Keratinocyte (primary cell): ENCODE results near the gene ITGBL1. TPM values are rescaled to one million over a fixed set of nuclear protein-coding genes. Genes with fewer than 3 reads are reported as not detected.

Experiments used
- DNase-seq: peaks from one replicate; pipeline ENCODE4 v3.0.0-alpha.2; 2011; ENCODE audit warnings: low read depth, missing footprints, low spot score
- FAIRE-seq: peaks from 2 replicates; lab custom pipeline; 2011; peaks lifted over from hg19 to GRCh38; lab: Jason Lieb, UNC
- H2AFZ ChIP-seq: 2 replicates; pipeline ENCODE4 v1.6.0; 2012; ENCODE audit warnings: low read length, control low read depth, inconsistent platforms; ENCODE audit not compliant: control insufficient read depth
- H3K27ac ChIP-seq: 2 replicates; pipeline ENCODE4 v1.5.1; 2011; ENCODE audit warnings: low read length; ENCODE audit not compliant: control insufficient read depth, insufficient read depth
- H3K27me3 ChIP-seq: 3 replicates; pipeline ENCODE4 v1.6.0; 2011; ENCODE audit warnings: low read length; ENCODE audit not compliant: control insufficient read depth, insufficient read depth; ENCODE audit errors: extremely low read depth
- H3K36me3 ChIP-seq, 2 experiments: 2 replicates in 1 of 2; 3 replicates in 1 of 2; pipeline ENCODE4 v1.5.1; 2011; ENCODE audit warnings: low read length in 2 of 2, mild to moderate bottlenecking in 1 of 2; ENCODE audit not compliant: control insufficient read depth in 2 of 2, insufficient read depth in 2 of 2; ENCODE audit errors: extremely low read depth in 1 of 2
- H3K4me1 ChIP-seq: 3 replicates; pipeline ENCODE4 v1.5.1; 2011; ENCODE audit warnings: low read length; ENCODE audit not compliant: control insufficient read depth, insufficient read depth; ENCODE audit errors: extremely low read depth
- H3K4me2 ChIP-seq: 3 replicates; pipeline ENCODE4 v1.6.0; 2011; ENCODE audit warnings: low read depth, low read length; ENCODE audit not compliant: control insufficient read depth, insufficient read depth; ENCODE audit errors: extremely low read depth
- H3K4me3 ChIP-seq, 3 experiments: fragments of 200-600 bp in 1 of 3; sonication (generic) in 1 of 3; 2 replicates in 2 of 3; 3 replicates in 1 of 3; pipeline ENCODE4 v1.5.1; 2011 to 2016; ENCODE audit warnings: low read length in 3 of 3, mild to moderate bottlenecking in 3 of 3, control low read depth in 2 of 3, inconsistent platforms in 1 of 3, low read depth in 1 of 3, mixed read lengths in 1 of 3, mixed run types in 1 of 3, moderate library complexity in 1 of 3; ENCODE audit not compliant: control insufficient read depth in 2 of 3, insufficient read depth in 2 of 3; ENCODE audit errors: extremely low read depth in 1 of 3
- H3K79me2 ChIP-seq: 2 replicates; pipeline ENCODE4 v1.6.0; 2012; ENCODE audit warnings: low read length; ENCODE audit not compliant: control insufficient read depth, insufficient read depth
- H3K9ac ChIP-seq: 3 replicates; pipeline ENCODE4 v1.6.0; 2011; ENCODE audit warnings: low read length; ENCODE audit not compliant: control insufficient read depth, insufficient read depth; ENCODE audit errors: extremely low read depth
- H3K9me1 ChIP-seq: 3 replicates; pipeline ENCODE4 v1.6.0; 2011; ENCODE audit warnings: low read length; ENCODE audit not compliant: control insufficient read depth, insufficient read depth; ENCODE audit errors: extremely low read depth
- H3K9me3 ChIP-seq: 2 replicates; pipeline ENCODE4 v1.5.1; 2012; ENCODE audit warnings: low read depth, low read length; ENCODE audit not compliant: control insufficient read depth
- H4K20me1 ChIP-seq: 3 replicates; pipeline ENCODE4 v1.6.0; 2011; ENCODE audit warnings: low read length; ENCODE audit not compliant: control insufficient read depth, insufficient read depth; ENCODE audit errors: extremely low read depth
- EZH2 ChIP-seq: IDR thresholded peaks from one replicate; pipeline ENCODE4 v1.6.1; 2012; ENCODE audit warnings: inconsistent platforms, mild to moderate bottlenecking, low read length, moderate library complexity
- dilution Hi-C: fragments of 300-500 bp; cut with MboI; formaldehyde crosslinking; loops from one replicate; pipeline ENCODE4 v1.7.0; 2020; ENCODE audit warnings: low sequenced_read_pairs; ENCODE audit not compliant: extremely low pct_ligation_motif_present
- polyA plus RNA-seq, 5 experiments: library from polyadenylated mRNA; depleted of rRNA in 3 of 5; stranded (reverse) in 3 of 5; stranded (forward) in 1 of 5; unstranded in 1 of 5; fragments of >200 nt; gene quantifications; 1 replicate in 1 of 5; 2 replicates in 3 of 5; 3 replicates in 1 of 5; pipeline versions ENCODE4 v1.2.1 to v1.2.3, GENCODE V29; 2011 to 2012; ENCODE audit warnings: missing spikeins in 2 of 5, low read depth in 1 of 5, low replicate concordance in 1 of 5
- TF ChIP-seq, protein P1 (sequence below), 3 experiments: IDR thresholded peaks in 1 of 3; conservative IDR thresholded peaks in 1 of 3; optimal IDR thresholded peaks in 1 of 3; 2 replicates in 2 of 3; 3 replicates in 1 of 3; pipeline versions ENCODE3 to v1.5.1; 2011; ENCODE audit warnings: low read length in 3 of 3, mild to moderate bottlenecking in 3 of 3, moderate library complexity in 2 of 3, control low read depth in 1 of 3, inconsistent platforms in 1 of 3; ENCODE audit not compliant: insufficient read depth in 2 of 3; ENCODE audit errors: extremely low read depth in 1 of 3

Gene ITGBL1
- polyA plus RNA-seq, 1 donor (not counting 4 experiments of a cell fraction or from before 2014, with no cell fraction given): 2.1 TPM

DNA sequence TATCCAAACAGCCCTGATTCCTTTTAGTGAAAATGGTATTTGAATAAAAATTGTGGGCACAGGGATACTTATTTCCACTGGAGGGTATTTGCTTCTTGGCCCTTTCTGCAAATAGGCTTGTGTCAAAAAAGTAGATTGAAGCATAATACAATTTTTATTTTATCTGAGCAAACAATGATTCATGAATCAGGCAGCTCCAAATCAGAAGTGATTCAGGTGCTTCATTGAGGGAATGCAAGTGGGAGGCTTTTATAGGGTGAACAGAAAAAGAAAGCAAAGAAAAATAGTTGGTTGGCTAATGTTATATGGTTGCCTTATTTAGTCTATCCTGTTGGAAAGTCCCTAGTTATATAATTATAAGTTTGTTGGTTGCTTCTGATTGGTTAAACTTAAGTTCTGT is 117.9 kb downstream of the ITGBL1 start:
- FAIRE-seq: no peak
- no peaks in the 10 kb centered on the region for H3K9me1 ChIP-seq
- no peaks in the 10 kb centered on the region for H3K36me3 ChIP-seq
- no peak overlapping the region for H3K4me3 ChIP-seq
- no peak overlapping the region for H3K4me2 ChIP-seq
- no peaks in the 10 kb centered on the region for H3K4me1 ChIP-seq
- DNase-seq: no peak
- no peak overlapping the region for H3K9ac ChIP-seq
- no peaks in the 10 kb centered on the region for H3K27me3 ChIP-seq
- TF ChIP-seq EZH2: no peak
- TF ChIP-seq, protein P1, sequence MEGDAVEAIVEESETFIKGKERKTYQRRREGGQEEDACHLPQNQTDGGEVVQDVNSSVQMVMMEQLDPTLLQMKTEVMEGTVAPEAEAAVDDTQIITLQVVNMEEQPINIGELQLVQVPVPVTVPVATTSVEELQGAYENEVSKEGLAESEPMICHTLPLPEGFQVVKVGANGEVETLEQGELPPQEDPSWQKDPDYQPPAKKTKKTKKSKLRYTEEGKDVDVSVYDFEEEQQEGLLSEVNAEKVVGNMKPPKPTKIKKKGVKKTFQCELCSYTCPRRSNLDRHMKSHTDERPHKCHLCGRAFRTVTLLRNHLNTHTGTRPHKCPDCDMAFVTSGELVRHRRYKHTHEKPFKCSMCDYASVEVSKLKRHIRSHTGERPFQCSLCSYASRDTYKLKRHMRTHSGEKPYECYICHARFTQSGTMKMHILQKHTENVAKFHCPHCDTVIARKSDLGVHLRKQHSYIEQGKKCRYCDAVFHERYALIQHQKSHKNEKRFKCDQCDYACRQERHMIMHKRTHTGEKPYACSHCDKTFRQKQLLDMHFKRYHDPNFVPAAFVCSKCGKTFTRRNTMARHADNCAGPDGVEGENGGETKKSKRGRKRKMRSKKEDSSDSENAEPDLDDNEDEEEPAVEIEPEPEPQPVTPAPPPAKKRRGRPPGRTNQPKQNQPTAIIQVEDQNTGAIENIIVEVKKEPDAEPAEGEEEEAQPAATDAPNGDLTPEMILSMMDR (optimal IDR thresholded peaks at IDR 0.05 in 1 of 3, IDR thresholded peaks at IDR 0.05 in 1 of 3, conservative IDR thresholded peaks at IDR 0.05 in 1 of 3; ENCODE audit: extremely low read depth in 1 of 3, insufficient read depth in 2 of 3, low read length in 3 of 3): no peak
- dilution Hi-C loops: no loop called here
- H3K27ac ChIP-seq: no peak overlapping the region
- no peaks in the 10 kb centered on the region for H3K9me3 ChIP-seq
- H4K20me1 ChIP-seq: no peaks in the 10 kb centered on the region
- H3K79me2 ChIP-seq: no peaks in the 10 kb centered on the region
- no peak overlapping the region for H2AFZ ChIP-seq

- Histone ChIP-seq H3K9ac (no peak overlapping the region), H2AFZ (no peak overlapping the region), H3K9me3 (no peaks in the 10 kb centered on the region), H4K20me1 (no peaks in the 10 kb centered on the region), H3K9me1 (no peaks in the 10 kb centered on the region), H3K79me2 (no peaks in the 10 kb centered on the region), H3K4me2 (no peak overlapping the region), H3K27ac (no peak overlapping the region), H3K4me3 (no peak overlapping the region), H3K36me3 (no peaks in the 10 kb centered on the region), H3K4me1 (no peaks in the 10 kb centered on the region), H3K27me3 (no peaks in the 10 kb centered on the region)
- dilution Hi-C loops: no loop called here
- TF ChIP-seq, protein P1 (optimal IDR thresholded peaks at IDR 0.05 in 1 of 3, IDR thresholded peaks at IDR 0.05 in 1 of 3, conservative IDR thresholded peaks at IDR 0.05 in 1 of 3; ENCODE audit: extremely low read depth in 1 of 3, insufficient read depth in 2 of 3, low read length in 3 of 3): no peak
- no peak for TF ChIP-seq EZH2
- DNase-seq (no peak), FAIRE-seq (no peak)
Observed at GRCh38 chr13:101572456-101572855, 120.0 kb downstream of the ITGBL1 start.
